WTC11 (cell line): ENCODE measurements around the gene KRT83. TPM values are rescaled to one million over a fixed set of nuclear protein-coding genes. Genes with fewer than 3 reads are reported as not detected.

ENCODE experiments used
- ATAC-seq: fragments of 200-7000 bp; cut with Tn5 transposase; 2 replicates; pipeline ENCODE4 v1.10.0; 2021; ENCODE audit warnings: mild to moderate bottlenecking, moderate library complexity
- CTCF ChIA-PET: fragments of 300-600 bp; sonication (Branson Sonifier 250); formaldehyde crosslinking; loops from one replicate; lab custom pipeline; 2021; ENCODE audit warnings: antibody characterized with exemption; lab: Charles Lee
- POLR2A ChIA-PET: fragments of 350-600 bp; sonication (Branson Sonifier 250); formaldehyde crosslinking; loops from one replicate; lab custom pipeline; 2021; ENCODE audit warnings: antibody characterized with exemption; lab: Charles Lee
- DNase-seq: peaks from one replicate; pipeline ENCODE4 v3.0.0; 2021; ENCODE audit warnings: low spot score
- H3K27ac Mint-ChIP-seq: 2 replicates; pipeline ENCODE4 v1.8.0; 2021; ENCODE audit warnings: mixed read lengths
- H3K27me3 Mint-ChIP-seq: 2 replicates; pipeline ENCODE4 v1.8.0; 2021; ENCODE audit warnings: low read depth, mild to moderate bottlenecking, moderate library complexity, mixed read lengths
- H3K36me3 Mint-ChIP-seq: 2 replicates; pipeline ENCODE4 v1.8.0; 2021; ENCODE audit warnings: mixed read lengths
- H3K4me1 Mint-ChIP-seq: 2 replicates; pipeline ENCODE4 v1.8.0; 2022; ENCODE audit warnings: mixed read lengths
- H3K4me3 Mint-ChIP-seq: 2 replicates; pipeline ENCODE4 v1.8.0; 2021; ENCODE audit warnings: mild to moderate bottlenecking, moderate library complexity, mixed read lengths
- H3K9me3 Mint-ChIP-seq: 2 replicates; pipeline ENCODE4 v1.8.0; 2021; ENCODE audit warnings: mixed read lengths
- ATF1 ChIP-seq: sonication (generic); formaldehyde crosslinking; IDR thresholded peaks from 2 replicates; pipeline ENCODE4 v1.8.1; 2023; ENCODE audit warnings: mild to moderate bottlenecking, moderate library complexity, missing genetic modification reagents
- ATF2 ChIP-seq: sonication (generic); formaldehyde crosslinking; IDR thresholded peaks from 2 replicates; pipeline ENCODE4 v1.8.1; 2022; ENCODE audit warnings: low read depth, missing genetic modification reagents, borderline replicate concordance
- CBFB ChIP-seq: sonication (generic); formaldehyde crosslinking; IDR thresholded peaks from 2 replicates; pipeline ENCODE4 v1.8.1; 2022; ENCODE audit warnings: mild to moderate bottlenecking, low read depth, missing genetic modification reagents
- CREM ChIP-seq: sonication (generic); formaldehyde crosslinking; IDR thresholded peaks from 2 replicates; pipeline ENCODE4 v1.8.1; 2022; ENCODE audit warnings: mild to moderate bottlenecking, missing genetic modification reagents, moderate library complexity
- ESRRA ChIP-seq: sonication (generic); formaldehyde crosslinking; IDR thresholded peaks from 2 replicates; pipeline ENCODE4 v1.8.1; 2022; ENCODE audit warnings: mild to moderate bottlenecking, missing genetic modification reagents, borderline replicate concordance
- FOXJ3 ChIP-seq: sonication (generic); formaldehyde crosslinking; IDR thresholded peaks from 2 replicates; pipeline ENCODE4 v1.9.0; 2021; ENCODE audit warnings: missing genetic modification reagents, mild to moderate bottlenecking, borderline replicate concordance
- FOXP1 ChIP-seq: sonication (generic); formaldehyde crosslinking; IDR thresholded peaks from 2 replicates; pipeline ENCODE4 v1.8.0; 2022; ENCODE audit warnings: missing genetic modification reagents, mild to moderate bottlenecking, moderate library complexity, borderline replicate concordance
- GABPB1 ChIP-seq: sonication (generic); formaldehyde crosslinking; IDR thresholded peaks from 2 replicates; pipeline ENCODE4 v1.8.1; 2023; ENCODE audit warnings: mild to moderate bottlenecking, missing genetic modification reagents
- IRF1 ChIP-seq: sonication (generic); formaldehyde crosslinking; IDR thresholded peaks from 2 replicates; pipeline ENCODE4 v1.8.0; 2023; ENCODE audit warnings: missing genetic modification reagents
- JAZF1 ChIP-seq: fragments of 250-450 bp; sonication (Bioruptor Pico); IDR thresholded peaks from 2 replicates; pipeline ENCODE4 v1.9.0; 2021; ENCODE audit warnings: moderate library complexity, mild to moderate bottlenecking, inconsistent platforms
- MXD4 ChIP-seq: fragments of 250-450 bp; sonication (Bioruptor Pico); IDR thresholded peaks from 2 replicates; pipeline ENCODE4 v1.8.0; 2021; ENCODE audit warnings: mild to moderate bottlenecking, moderate library complexity, borderline replicate concordance
- NFE2L1 ChIP-seq: sonication (generic); formaldehyde crosslinking; IDR thresholded peaks from 2 replicates; pipeline ENCODE4 v1.8.1; 2023; ENCODE audit warnings: missing genetic modification reagents
- NFYB ChIP-seq: sonication (generic); formaldehyde crosslinking; conservative IDR thresholded peaks from 2 replicates; pipeline ENCODE4 v1.8.0; 2022; ENCODE audit warnings: low read depth, missing genetic modification reagents
- SMAD3 ChIP-seq: sonication (generic); formaldehyde crosslinking; IDR thresholded peaks from 2 replicates; pipeline ENCODE4 v1.8.0; 2022; ENCODE audit warnings: missing genetic modification reagents, mild to moderate bottlenecking, borderline replicate concordance
- SMAD4 ChIP-seq: sonication (generic); formaldehyde crosslinking; IDR thresholded peaks from 2 replicates; pipeline ENCODE4 v1.8.0; 2022; ENCODE audit warnings: mild to moderate bottlenecking, missing genetic modification reagents
- TEAD1 ChIP-seq: sonication (generic); formaldehyde crosslinking; IDR thresholded peaks from 2 replicates; pipeline ENCODE4 v1.8.0; 2022; ENCODE audit warnings: mild to moderate bottlenecking, missing genetic modification reagents
- TEAD4 ChIP-seq: sonication (generic); formaldehyde crosslinking; IDR thresholded peaks from 2 replicates; pipeline ENCODE4 v1.8.0; 2022; ENCODE audit warnings: mild to moderate bottlenecking, missing genetic modification reagents
- ZMAT4 ChIP-seq: fragments of 250-450 bp; sonication (Bioruptor Pico); IDR thresholded peaks from 2 replicates; pipeline ENCODE4 v1.9.0; 2021; ENCODE audit warnings: mild to moderate bottlenecking
- ZNF138 ChIP-seq: sonication (generic); formaldehyde crosslinking; conservative IDR thresholded peaks from 2 replicates; pipeline ENCODE4 v1.8.1; 2022; ENCODE audit warnings: mild to moderate bottlenecking, moderate library complexity, missing genetic modification reagents
- ZNF232 ChIP-seq: sonication (generic); formaldehyde crosslinking; IDR thresholded peaks from 2 replicates; pipeline ENCODE4 v1.8.0; 2022; ENCODE audit warnings: mild to moderate bottlenecking, missing genetic modification reagents
- ZNF263 ChIP-seq: sonication (generic); formaldehyde crosslinking; IDR thresholded peaks from 2 replicates; pipeline ENCODE4 v1.8.1; 2022; ENCODE audit warnings: low read depth, mild to moderate bottlenecking, moderate library complexity, missing genetic modification reagents
- ZNF396 ChIP-seq: fragments of 250-450 bp; sonication (Bioruptor Pico); IDR thresholded peaks from 2 replicates; pipeline ENCODE4 v1.8.0; 2021; ENCODE audit warnings: mild to moderate bottlenecking, moderate library complexity, borderline replicate concordance
- total RNA-seq: library from RNA; stranded (reverse); gene quantifications from 3 replicates; pipeline ENCODE4 v1.2.3, GENCODE V29; 2021
- TF ChIP-seq, protein P1 (sequence below): sonication (generic); formaldehyde crosslinking; IDR thresholded peaks from 2 replicates; pipeline ENCODE4 v1.8.0; 2022; ENCODE audit warnings: missing genetic modification reagents
- TF ChIP-seq, protein P2 (sequence below): sonication (generic); formaldehyde crosslinking; IDR thresholded peaks from 2 replicates; pipeline ENCODE4 v1.8.0; 2022; ENCODE audit warnings: mild to moderate bottlenecking, missing genetic modification reagents

KRT83 gene
- total RNA-seq, 1 experiment from 2014 or later: not detected

GRCh38 chr12:52313926-52314325, 7.3 kb downstream of the KRT83 start:
- Mint-ChIP-seq H3K4me1 (peaks cover 5% of the 10 kb centered on the region), H3K36me3 (no peaks in the 10 kb centered on the region), H3K27me3 (peaks cover 26% of the 10 kb centered on the region), H3K27ac (no peak overlapping the region), H3K4me3 (no peak overlapping the region), H3K9me3 (no peaks in the 10 kb centered on the region)
- TF ChIP-seq ZNF138 (CRISPR knock-in tag) (no peak), TEAD1 (CRISPR knock-in tag) (no peak), SMAD4 (no peak)
- ChIA-PET POLR2A (no interaction called here), CTCF (interaction anchor here (1.2 to 2.9 kb wide), 3 partner anchors 35 to 92 kb away, joined by 3 to 21 read pairs (median 4); no protein-coding TSS in a partner anchor)
- DNase-seq (no peak), ATAC-seq (no peak)

- peaks cover 29% of the 10 kb centered on the region for H3K27me3 Mint-ChIP-seq
- no peak for DNase-seq
- TF ChIP-seq TEAD4 (CRISPR knock-in tag) (no peak), IRF1 (no peak), SMAD3 (no peak), CBFB (CRISPR knock-in tag) (no peak), ATF2 (CRISPR knock-in tag) (no peak)
- TF ChIP-seq, protein P1, sequence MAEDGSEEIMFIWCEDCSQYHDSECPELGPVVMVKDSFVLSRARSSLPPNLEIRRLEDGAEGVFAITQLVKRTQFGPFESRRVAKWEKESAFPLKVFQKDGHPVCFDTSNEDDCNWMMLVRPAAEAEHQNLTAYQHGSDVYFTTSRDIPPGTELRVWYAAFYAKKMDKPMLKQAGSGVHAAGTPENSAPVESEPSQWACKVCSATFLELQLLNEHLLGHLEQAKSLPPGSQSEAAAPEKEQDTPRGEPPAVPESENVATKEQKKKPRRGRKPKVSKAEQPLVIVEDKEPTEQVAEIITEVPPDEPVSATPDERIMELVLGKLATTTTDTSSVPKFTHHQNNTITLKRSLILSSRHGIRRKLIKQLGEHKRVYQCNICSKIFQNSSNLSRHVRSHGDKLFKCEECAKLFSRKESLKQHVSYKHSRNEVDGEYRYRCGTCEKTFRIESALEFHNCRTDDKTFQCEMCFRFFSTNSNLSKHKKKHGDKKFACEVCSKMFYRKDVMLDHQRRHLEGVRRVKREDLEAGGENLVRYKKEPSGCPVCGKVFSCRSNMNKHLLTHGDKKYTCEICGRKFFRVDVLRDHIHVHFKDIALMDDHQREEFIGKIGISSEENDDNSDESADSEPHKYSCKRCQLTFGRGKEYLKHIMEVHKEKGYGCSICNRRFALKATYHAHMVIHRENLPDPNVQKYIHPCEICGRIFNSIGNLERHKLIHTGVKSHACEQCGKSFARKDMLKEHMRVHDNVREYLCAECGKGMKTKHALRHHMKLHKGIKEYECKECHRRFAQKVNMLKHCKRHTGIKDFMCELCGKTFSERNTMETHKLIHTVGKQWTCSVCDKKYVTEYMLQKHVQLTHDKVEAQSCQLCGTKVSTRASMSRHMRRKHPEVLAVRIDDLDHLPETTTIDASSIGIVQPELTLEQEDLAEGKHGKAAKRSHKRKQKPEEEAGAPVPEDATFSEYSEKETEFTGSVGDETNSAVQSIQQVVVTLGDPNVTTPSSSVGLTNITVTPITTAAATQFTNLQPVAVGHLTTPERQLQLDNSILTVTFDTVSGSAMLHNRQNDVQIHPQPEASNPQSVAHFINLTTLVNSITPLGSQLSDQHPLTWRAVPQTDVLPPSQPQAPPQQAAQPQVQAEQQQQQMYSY (CRISPR knock-in tag): no peak
- TF ChIP-seq, all 79 proteins: peak for 0
- Mint-ChIP-seq H3K4me1 (peaks cover 8% of the 10 kb centered on the region), H3K9me3 (no peaks in the 10 kb centered on the region), H3K4me3 (no peak overlapping the region), H3K36me3 (no peaks in the 10 kb centered on the region), H3K27ac (no peak overlapping the region)
- no peak for ATAC-seq
- CTCF ChIA-PET: interaction anchor here (1.0 to 7.8 kb wide), 5 partner anchors 14 to 156 kb away, joined by 3 to 76 read pairs (median 15); no protein-coding TSS in a partner anchor
- POLR2A ChIA-PET: no interaction called here
These were observed 7.7 kb downstream of the KRT83 start for GRCh38 chr12:52313461-52313860.

DNA sequence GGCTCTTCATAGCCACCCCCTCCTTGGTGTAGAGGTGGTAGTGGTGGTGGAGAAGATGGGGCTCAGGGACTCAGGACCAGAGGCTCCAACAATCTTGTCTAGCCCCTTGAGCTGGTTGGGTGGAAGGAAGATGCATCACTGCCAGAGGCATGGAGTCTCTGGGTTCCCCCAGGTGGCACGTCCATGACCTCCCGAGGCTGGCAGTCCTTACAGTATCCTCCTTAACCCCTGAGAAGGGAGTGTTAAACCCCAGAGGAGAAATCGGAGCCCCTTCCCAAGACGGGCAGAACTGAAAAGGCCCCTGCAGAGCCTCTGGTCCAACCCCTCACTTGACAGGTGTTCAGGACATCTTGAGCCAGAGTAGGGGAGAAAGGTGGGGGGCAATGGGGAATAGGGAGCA, 9.1 kb downstream of the KRT83 start:
- no peak for ATAC-seq
- Mint-ChIP-seq H3K27me3 (peaks cover 42% of the 10 kb centered on the region), H3K36me3 (no peaks in the 10 kb centered on the region), H3K4me1 (peaks cover 8% of the 10 kb centered on the region)
- POLR2A ChIA-PET: interaction anchor here (0.5 kb wide), 1 partner anchor 369 kb away, joined by 3 read pairs; no protein-coding TSS in a partner anchor
- no peak for TF ChIP-seq CREM (CRISPR knock-in tag)
- TF ChIP-seq ZNF396 (CRISPR knock-in tag): no peak
- no peak for TF ChIP-seq ZNF263 (CRISPR knock-in tag)
- TF ChIP-seq GABPB1 (CRISPR knock-in tag): no peak
- TF ChIP-seq ATF1 (CRISPR knock-in tag): no peak
- no peak for TF ChIP-seq MXD4 (CRISPR knock-in tag)
- TF ChIP-seq NFYB (CRISPR knock-in tag): no peak
- TF ChIP-seq, protein P2, sequence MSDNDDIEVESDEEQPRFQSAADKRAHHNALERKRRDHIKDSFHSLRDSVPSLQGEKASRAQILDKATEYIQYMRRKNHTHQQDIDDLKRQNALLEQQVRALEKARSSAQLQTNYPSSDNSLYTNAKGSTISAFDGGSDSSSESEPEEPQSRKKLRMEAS (CRISPR knock-in tag): no peak
- TF ChIP-seq FOXJ3: no peak
- TF ChIP-seq FOXP1 (CRISPR knock-in tag): no peak
- TF ChIP-seq NFE2L1 (CRISPR knock-in tag): no peak
- no peak for TF ChIP-seq ZMAT4 (CRISPR knock-in tag)
- TF ChIP-seq ESRRA (CRISPR knock-in tag): no peak
- TF ChIP-seq JAZF1 (CRISPR knock-in tag): no peak
- TF ChIP-seq TEAD4 (CRISPR knock-in tag): no peak
- no peak for TF ChIP-seq ZNF232 (CRISPR knock-in tag)
- TF ChIP-seq, all 79 proteins: peak for 0
- no peaks in the 10 kb centered on the region for H3K9me3 Mint-ChIP-seq
- H3K27ac Mint-ChIP-seq: no peak overlapping the region
- no peak for DNase-seq
- H3K4me3 Mint-ChIP-seq: no peak overlapping the region
- CTCF ChIA-PET: interaction anchor here (0.7 to 7.8 kb wide), 10 partner anchors 13 to 159 kb away, joined by 3 to 76 read pairs (median 4); no protein-coding TSS in a partner anchor
